Stimulated activated CD8-positive, alpha-beta memory T cell treated with anti-CD3 and anti-CD28 coated beads, Interleukin-7, amount 100 ng/mL, for 1 hour (primary cell): Measurements from ENCODE around the gene ZNF585A.
"Not testable (repeated sequence)": the region's sequence is repeated elsewhere in the genome, so short reads cannot be mapped to it uniquely, and the experiment has no call there.

ENCODE experiments used
- DNase-seq, 2 donors: peaks; one replicate each; pipeline ENCODE4 v3.0.0-alpha.2; 2020; ENCODE audit warnings: low read depth in 2 of 2

Gene ZNF585A

DNA sequence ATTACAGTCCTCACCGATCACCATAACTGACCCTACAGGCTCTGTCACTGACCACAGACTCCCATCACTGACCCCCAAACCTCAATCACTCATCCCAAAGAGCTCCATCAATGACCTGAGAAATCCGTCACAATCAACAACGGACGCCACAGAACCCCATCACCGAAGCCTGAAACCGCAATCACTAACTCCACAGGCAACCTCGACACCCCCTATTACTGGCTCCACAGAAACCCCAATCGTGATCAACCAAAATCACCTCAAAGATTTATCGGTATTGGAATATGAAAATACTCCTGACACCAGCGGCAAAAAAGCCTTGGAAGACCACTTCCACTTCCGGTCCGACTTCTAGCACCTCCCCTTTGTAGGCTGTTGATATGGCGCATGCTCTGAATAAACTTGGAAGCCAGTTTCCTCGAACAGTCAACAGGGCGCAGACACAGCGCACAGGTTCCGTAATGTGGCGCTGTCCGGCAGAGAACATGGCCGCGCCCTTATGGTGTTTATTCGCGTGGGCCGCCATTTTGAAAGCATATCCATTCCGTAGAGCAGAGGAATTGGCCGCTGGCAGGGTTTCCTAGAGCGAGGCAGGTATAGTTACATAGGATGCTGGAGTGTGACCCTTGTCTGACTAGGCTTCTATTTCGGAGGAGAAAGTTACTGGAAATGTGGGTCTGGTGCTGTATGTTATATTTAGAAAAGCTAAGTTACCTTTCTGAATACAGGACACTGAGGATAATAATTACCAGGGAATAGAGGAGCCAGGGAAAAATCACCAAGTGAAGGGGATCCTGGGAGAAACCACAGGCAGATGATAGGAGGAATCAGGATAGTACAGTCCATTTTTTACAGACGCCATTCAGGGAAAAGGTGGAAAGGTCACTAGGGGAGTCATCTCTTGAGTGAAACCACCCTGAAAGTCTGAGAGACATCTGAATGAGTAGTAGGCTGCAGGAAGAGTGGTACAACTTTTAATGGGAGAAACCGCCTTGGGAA is at the start of gene ZNF585A:
Gene ZNF585A (minus strand): TSS at position 328 of the 999 bp plus-strand sequence. CDS start 2,785 bp downstream, outside the sequence.
- peak; percentile 79 to 84 for DNase-seq

GRCh38 chr19:37221136-37221535 is 48.6 kb upstream of the ZNF585A start:
- DNase-seq, result no peak

GRCh38 chr19:37220383-37220782 is 47.9 kb upstream of the ZNF585A start:
- DNase-seq, result no peak

DNA sequence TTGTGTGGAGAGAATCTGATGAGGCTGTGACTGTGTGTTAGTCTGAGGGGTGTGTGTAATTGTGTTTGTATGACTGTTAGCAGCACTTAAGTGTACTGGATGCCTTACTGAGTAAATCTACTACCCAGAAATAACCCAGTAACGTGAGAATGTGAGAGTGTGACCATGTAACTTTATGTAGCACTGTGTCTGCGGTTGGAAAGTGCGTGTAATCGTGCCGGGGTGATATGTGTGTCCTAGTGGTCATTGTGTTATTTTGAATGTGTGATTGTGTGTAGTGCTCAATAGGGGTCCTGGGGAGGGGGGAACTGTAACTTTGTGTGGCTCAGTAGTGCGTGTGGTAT is 46.1 kb upstream of the ZNF585A start:
- DNase-seq, result no peak

GRCh38 chr19:37217775-37218591 is 45.5 kb upstream of the ZNF585A start, which contains the start of gene ZNF383:
TSS of gene ZNF383 (plus strand) at chr19:37218214. CDS start at chr19:37230454, 12,240 bp downstream.
- DNase-seq, result peak; percentile 61 to 67

DNA sequence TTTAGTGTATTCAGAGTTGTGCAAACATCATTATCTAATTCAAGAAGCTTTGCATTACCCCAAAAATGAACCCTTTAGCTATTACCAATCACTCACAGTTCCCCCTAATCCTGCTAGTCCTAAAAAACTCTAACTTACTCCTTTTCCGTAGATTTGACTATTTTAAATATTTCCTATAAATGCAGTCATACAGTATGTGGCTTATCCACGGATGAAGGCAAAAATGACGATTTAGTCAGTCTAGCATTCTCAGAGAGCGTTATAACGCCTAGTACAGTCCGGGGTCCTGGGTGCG is 44.9 kb upstream of the ZNF585A start:
- DNase-seq, result no peak

GRCh38 chr19:37197768-37198167 is 25.3 kb upstream of the ZNF585A start:
- DNase-seq, result no peak

DNA sequence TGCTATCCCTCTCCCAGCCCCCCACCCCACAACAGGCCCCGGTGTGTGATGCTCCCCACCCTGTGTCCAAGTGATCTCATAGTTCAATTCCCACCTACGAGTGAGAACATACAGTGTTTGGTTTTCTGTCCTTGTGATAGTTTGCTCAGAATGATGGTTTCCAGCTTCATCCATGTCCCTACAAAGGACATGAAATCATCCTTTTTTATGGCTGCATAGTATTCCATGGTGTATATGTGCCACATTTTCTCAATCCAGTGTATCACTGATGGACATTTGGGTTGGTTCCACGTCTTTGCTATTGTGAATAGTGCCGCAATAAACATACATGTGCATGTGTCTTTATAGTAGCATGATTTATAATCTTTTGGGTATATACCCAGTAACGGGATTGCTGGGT is 24.6 kb upstream of the ZNF585A start:
- not testable (repeated sequence) for DNase-seq

DNA sequence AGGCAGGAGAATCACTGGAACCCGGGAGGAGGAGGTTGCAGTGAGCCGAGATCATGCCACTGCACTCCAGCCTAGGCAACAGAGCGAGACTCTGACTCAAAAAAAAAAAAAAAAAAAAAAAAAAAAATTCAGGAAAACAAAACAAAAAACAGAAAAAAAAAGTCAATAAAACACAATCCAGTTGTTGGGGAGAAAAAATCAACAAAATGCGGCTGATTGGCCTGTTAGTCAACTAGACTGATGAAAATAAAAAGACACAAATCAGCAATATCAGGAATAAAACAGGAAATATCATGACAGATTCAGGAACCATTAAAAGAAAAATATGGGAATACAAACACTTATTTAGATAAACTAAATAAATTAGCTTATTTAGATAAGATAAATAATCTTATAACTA is 22.8 kb upstream of the ZNF585A start:
- DNase-seq, result not testable (repeated sequence)

DNA sequence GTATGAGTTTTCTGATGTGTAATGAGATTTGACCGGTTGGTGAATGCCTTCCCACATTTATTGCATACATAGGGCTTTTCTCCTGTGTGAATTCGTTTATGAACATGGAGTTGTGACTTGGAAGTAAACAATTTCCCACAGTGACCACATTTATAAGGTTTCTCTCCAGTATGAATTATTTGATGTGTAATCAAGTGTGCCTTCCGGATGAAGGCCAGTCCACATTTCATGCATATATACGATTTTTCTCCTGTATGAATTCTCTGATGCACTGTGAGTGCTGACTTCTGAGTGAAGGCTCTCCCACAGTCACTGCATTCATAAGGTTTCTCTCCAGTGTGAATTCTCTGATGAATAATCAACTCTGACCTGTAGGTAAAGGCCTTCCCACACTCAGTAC is 13.6 kb upstream of the ZNF585A start:
- not testable (repeated sequence) for DNase-seq

- DNase-seq, result no peak
These were observed 6.9 kb downstream of the ZNF585A start for GRCh38 chr19:37165635-37166034.

- DNase-seq, result no peak
These were observed 12.3 kb downstream of the ZNF585A start for GRCh38 chr19:37160153-37160552.

DNA sequence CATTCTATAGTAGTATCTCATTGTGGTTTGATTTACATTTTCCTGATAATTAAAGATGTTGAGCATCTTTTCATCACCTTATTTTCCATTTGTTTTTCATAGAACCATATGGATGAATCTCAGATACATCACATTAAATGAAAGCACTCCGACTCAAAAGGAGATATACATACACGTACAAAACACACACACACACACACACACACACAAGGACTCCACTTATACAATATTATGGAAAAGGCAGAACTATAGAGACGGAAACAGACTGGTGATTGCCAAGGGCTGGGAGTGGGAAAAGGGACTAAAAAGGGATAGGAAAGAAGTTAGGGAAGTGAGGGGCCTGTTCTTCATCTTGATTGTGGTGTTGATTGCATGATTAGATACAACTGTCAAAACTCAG is 24.3 kb downstream of the ZNF585A start:
- no peak for DNase-seq

DNA sequence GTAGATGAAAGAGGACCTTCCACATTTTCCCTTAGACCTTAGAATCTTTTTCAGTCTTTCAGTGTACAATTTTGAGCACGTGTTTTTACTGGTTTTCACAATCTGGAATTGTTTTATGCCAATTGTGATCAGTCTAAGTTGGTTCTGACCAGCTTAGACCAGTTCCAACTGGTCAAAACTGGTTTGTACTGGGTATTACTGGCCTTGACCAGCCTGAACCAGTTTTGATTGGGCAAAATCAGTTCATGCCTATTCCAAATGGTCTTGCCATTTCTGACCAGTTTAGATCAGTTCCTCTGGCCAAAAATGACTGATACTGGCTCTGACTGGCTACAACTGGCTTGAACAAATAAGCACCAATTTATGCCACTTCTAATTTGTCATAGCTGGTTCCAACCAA is 36.4 kb downstream of the ZNF585A start:
- DNase-seq, result no peak

GRCh38 chr19:37128821-37129177 is 43.7 kb downstream of the ZNF585A start:
- DNase-seq, result no peak

DNA sequence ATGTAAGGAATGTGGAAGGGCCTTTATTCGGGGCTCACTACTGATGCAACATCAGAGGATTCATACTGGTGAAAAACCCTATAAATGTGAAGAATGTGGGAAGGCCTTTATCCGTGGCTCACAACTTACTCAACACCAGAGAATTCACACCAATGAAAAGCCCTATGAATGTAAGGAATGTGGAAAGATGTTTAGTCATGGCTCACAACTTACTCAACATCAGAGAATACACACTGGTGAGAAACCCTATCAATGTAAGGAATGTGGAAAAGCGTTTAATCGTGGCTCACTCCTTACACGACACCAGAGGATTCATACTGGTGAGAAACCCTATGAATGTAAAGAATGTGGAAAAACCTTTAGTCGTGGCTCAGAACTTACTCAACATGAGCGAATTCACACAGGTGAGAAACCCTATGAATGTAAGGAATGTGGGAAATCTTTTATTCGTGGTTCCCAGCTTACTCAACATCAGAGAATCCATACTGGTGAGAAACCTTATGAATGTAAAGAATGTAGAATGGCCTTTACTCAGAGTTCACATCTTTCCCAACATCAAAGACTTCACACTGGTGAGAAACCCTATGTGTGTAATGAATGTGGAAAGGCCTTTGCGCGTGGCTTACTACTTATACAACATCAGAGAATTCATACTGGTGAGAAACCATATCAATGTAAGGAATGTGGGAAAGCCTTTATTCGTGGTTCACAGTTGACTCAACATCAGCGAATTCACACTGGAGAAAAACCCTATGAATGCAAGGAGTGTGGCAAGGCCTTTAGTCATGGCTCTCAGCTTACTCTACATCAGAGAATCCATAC is 44.3 kb downstream of the ZNF585A start:
- DNase-seq, result no peak

- not testable (repeated sequence) for DNase-seq
These were observed 50.4 kb downstream of the ZNF585A start for GRCh38 chr19:37122093-37122492.

DNA sequence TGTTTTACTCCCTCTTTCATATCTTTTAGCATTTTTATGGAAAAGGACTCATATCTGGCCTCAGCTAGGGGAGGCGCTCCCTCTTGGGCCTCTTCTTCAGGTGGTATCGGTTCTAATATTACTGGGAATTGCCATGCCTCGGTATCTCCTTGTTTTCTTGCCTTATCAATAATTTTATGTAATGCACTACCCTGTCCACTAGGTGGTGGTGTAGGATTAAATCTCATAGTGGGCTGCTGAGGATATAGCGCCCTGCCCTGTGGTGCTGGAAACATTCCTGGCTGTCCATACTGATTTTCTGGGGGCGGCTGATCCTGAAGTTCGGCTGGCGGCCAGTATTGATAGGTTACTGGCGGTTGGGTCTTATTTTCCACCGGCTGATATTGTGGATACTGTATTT is 58.5 kb downstream of the ZNF585A start:
- no peak for DNase-seq

- DNase-seq, result not testable (repeated sequence)
These were observed 60.7 kb downstream of the ZNF585A start for GRCh38 chr19:37111753-37112152.

DNA sequence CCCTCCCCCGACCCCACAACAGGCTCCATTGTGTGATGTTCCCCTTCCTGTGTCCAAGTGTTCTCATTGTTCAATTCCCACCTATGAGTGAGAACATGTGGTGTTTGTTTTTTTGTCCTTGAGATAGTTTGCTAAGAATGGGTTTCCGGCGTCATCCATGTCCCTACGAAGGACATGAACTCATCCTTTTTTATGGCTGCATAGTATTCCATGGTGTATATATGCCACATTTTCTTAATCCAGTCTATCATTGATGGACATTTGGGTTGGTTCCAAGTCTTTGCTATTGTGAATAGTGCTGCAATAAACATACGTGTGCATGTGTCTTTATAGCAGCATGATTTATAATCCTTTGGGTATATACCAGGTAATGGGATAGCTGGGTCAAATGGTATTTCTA is 68.4 kb downstream of the ZNF585A start:
- not testable (repeated sequence) for DNase-seq

DNA sequence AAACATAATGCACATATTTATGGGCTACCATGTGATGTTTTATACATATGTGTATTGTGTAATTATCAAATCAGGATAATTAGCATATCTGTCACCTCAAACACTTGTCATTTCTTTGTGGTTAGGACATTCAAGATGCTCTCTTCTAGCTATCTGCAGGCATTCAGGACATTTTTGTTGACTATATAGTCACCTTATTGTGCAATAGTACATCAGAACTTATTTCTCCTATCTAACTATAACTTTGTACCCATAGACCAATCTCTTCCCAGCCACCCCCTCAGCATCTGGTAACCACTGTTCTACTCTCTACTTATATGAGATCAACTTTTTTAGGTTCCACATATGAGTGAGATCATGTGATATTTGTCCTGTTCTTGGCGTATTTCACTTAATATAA is 73.9 kb downstream of the ZNF585A start:
- DNase-seq, result no peak

GRCh38 chr19:37095859-37096258 is 76.6 kb downstream of the ZNF585A start:
- no peak for DNase-seq
